AG04449 (cell line): ENCODE results near the gene GOLGA3.

Experiments used
- CTCF ChIA-PET: fragments of 350-600 bp; formaldehyde crosslinking; extraction: SDS; loops from one replicate; lab custom pipeline; 2021; ENCODE audit warnings: antibody characterized with exemption; lab: Yijun Ruan, JAX
- POLR2A ChIA-PET: fragments of 400-600, 350-600 bp; formaldehyde crosslinking; extraction: SDS; loops from one replicate; lab custom pipeline; 2020; ENCODE audit warnings: antibody characterized with exemption, inconsistent platforms; lab: Yijun Ruan, JAX
- DNase-seq: peaks from one replicate; pipeline ENCODE4 v3.0.0-alpha.2; 2010; ENCODE audit warnings: low read depth, low spot score
- H3K4me3 ChIP-seq: 2 replicates; pipeline ENCODE4 v1.5.1; 2011; ENCODE audit warnings: low read depth, mild to moderate bottlenecking, control low read depth, low read length
- TF ChIP-seq, protein P1 (sequence below): IDR thresholded peaks from one replicate; pipeline ENCODE4 v1.5.1; 2011; ENCODE audit warnings: mild to moderate bottlenecking, moderate library complexity, low read length, control low read depth, inconsistent platforms; ENCODE audit not compliant: insufficient read depth; ENCODE audit errors: missing control alignments

The GOLGA3 gene

DNA sequence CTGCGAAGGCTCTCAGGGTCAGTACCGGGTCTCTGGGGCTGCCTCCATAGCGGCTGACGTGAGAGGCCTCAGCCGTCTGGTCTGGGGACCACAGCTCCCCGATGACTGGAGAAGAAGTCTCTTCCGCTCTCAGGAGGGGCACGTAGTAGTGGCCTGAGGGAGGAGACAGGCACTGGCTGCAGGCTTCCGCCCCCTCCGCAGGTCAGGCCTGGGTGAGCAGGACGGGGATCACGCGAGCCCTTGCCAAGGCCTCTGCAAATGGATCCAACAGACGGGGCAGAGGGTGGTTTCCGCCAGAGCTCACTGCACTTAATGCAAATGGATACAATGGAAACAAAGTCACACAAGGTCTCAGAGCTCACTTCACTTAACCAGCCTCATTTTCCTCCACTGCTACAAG is 91.8 kb downstream of the GOLGA3 start:
- no peak for DNase-seq
- no peak overlapping the region for H3K4me3 ChIP-seq
- ChIA-PET CTCF (no interaction called here), POLR2A (no interaction called here)
- TF ChIP-seq, protein P1, sequence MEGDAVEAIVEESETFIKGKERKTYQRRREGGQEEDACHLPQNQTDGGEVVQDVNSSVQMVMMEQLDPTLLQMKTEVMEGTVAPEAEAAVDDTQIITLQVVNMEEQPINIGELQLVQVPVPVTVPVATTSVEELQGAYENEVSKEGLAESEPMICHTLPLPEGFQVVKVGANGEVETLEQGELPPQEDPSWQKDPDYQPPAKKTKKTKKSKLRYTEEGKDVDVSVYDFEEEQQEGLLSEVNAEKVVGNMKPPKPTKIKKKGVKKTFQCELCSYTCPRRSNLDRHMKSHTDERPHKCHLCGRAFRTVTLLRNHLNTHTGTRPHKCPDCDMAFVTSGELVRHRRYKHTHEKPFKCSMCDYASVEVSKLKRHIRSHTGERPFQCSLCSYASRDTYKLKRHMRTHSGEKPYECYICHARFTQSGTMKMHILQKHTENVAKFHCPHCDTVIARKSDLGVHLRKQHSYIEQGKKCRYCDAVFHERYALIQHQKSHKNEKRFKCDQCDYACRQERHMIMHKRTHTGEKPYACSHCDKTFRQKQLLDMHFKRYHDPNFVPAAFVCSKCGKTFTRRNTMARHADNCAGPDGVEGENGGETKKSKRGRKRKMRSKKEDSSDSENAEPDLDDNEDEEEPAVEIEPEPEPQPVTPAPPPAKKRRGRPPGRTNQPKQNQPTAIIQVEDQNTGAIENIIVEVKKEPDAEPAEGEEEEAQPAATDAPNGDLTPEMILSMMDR: no peak

DNA sequence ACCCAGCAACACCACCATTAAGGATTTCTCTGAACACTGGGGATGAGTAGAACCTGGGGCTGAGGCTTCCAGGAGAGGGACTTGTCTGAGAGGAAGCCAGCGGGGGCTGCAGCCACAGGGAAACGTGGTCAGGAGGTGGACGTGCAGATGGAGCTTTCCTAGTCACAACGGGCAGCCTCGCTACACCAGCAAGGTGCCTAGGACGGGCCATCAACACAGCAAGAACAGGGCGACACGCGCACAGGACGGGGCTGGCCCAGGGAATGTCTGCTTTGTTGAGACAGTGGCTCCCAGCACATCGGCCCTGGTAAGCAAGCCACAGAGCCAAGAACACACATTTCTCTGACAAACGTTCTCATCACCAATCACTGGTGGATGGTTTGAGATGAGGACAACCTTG is 92.3 kb downstream of the GOLGA3 start:
- no peak for DNase-seq
- no peak overlapping the region for H3K4me3 ChIP-seq
- ChIA-PET POLR2A (no interaction called here), CTCF (no interaction called here)
- TF ChIP-seq, protein P1: no peak

DNA sequence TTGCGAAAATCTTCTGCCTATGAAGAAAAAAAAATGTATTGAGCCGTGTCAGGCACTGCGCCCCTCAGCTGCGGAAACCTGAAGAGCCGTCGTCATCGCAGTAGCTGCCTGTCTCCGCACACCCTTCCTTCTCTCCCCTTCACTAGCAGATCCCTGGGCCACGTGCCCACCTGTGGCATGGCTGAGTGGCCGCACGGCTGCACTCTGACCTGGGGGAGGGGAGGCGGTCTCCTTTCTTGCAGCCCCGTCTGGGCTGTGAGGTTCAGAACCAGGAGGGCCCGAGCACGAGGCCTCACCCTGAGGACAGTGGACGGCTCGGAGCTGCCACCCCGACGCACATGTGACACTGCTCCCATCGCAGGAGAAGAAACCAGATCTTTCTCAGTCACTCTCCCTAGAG is 93.2 kb downstream of the GOLGA3 start:
- CTCF ChIA-PET: interaction anchor here (1.1 kb wide), 1 partner anchor 32 kb away, joined by 3 read pairs; no protein-coding TSS in a partner anchor

DNA sequence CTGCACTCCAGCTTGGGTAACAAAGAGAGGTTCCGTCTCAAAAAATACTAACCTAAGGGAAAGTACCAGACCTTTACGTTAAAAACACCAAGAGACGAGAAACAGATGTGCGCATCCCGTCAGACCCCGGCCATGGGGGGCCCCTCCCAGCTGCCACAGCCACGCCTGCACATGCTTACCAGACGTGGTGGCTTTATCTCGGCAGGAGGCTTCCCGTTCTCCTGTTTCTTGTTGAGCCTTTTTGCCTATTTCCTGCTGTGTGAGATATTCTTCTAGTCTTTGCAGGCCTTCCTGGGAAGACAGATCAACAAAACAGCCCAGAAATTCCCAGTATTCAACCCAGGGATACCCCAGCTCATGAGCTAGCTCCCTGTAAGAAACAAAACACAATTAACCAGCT is 94.5 kb downstream of the GOLGA3 start:
- ChIA-PET POLR2A (no interaction called here), CTCF (no interaction called here)
- TF ChIP-seq, protein P1: no peak
- DNase-seq: no peak
- H3K4me3 ChIP-seq: no peak overlapping the region

More for the DNA sequence above, 93.2 kb downstream of the GOLGA3 start:
- POLR2A ChIA-PET: no interaction called here
- no peak overlapping the region for H3K4me3 ChIP-seq
- DNase-seq: no peak
- TF ChIP-seq, protein P1: no peak

DNA sequence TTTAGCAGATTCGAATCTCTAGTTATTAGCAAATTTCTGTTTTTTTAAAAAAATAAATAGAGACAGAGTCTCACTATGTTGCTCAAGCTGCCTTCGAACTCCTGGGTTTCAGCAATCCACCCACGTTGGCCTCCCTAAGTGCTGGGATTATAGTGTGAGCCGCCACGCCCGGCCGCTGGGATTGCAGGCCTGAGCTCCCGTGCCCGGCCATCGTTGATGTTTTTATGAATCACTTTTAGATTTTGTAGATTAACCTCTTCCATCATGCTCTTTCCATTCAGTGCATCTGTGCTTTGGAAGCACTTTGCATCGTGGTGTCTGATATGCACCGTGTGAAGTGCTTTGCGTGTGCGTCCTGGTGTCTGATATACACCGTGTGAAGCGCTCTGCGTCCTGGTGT is 97.1 kb downstream of the GOLGA3 start:
- no peak for DNase-seq
- H3K4me3 ChIP-seq: no peak overlapping the region
- POLR2A ChIA-PET: no interaction called here
- TF ChIP-seq, protein P1: no peak
- CTCF ChIA-PET: interaction anchor here (1.0 kb wide), 1 partner anchor 13 kb away, joined by 3 read pairs; no protein-coding TSS in a partner anchor

DNA sequence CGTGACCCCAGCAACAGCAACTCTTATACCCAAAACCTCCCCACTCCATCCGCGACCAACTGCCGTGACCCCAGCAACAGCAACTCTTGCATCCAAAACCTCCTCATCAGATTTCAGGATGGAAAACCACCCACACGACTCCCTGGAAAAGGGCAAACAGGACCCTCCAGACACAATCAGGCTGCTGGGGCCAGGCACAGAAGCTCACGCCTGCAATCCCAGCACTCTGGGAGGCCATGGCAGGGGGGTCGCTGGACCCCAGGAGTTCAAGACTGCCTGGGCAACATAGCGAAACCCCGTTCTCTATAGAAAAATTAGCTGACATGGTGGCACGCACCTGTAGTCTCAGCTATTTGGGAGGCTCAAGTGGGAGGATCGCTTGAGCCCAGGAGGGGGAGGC is 98.3 kb downstream of the GOLGA3 start:
- POLR2A ChIA-PET: interaction anchor here (0.5 kb wide), 1 partner anchor 26 kb away, joined by 3 read pairs; no protein-coding TSS in a partner anchor
- no peak overlapping the region for H3K4me3 ChIP-seq

More for the DNA sequence above, 98.3 kb downstream of the GOLGA3 start:
- CTCF ChIA-PET: interaction anchor here (1.0 kb wide), 1 partner anchor 14 kb away, joined by 3 read pairs; no protein-coding TSS in a partner anchor
- TF ChIP-seq, protein P1: no peak
- no peak for DNase-seq
